Neural cell (in vitro differentiated cells): ENCODE measurements around the gene SFN. TPM values are rescaled to one million over a fixed set of nuclear protein-coding genes. Genes with fewer than 3 reads are reported as not detected.

Source experiments
- H2AFZ ChIP-seq: fragments of 200-600, 300-800 bp; sonication (generic), shearing (Covaris generic); 2 replicates; pipeline ENCODE4 v1.6.0; 2014; ENCODE audit warnings: low read depth, mild to moderate bottlenecking, antibody characterized with exemption, low read length, moderate library complexity
- H3F3A ChIP-seq: fragments of 200-600 bp; shearing (Covaris generic); 2 replicates; pipeline ENCODE4 v1.6.1; 2016; ENCODE audit warnings: mild to moderate bottlenecking, moderate library complexity, mixed read lengths, antibody characterized with exemption, low read length; ENCODE audit not compliant: insufficient read depth, poor library complexity, severe bottlenecking
- H3K27ac ChIP-seq: fragments of 200-600, 300-800 bp; sonication (generic), shearing (Covaris generic); 2 replicates; pipeline ENCODE4 v1.5.1; 2014; ENCODE audit warnings: mild to moderate bottlenecking, low read length, moderate library complexity
- H3K27me3 ChIP-seq: fragments of 300-800, 200-600 bp; sonication (generic), shearing (Covaris generic); 2 replicates; pipeline ENCODE4 v1.6.0; 2014; ENCODE audit warnings: mild to moderate bottlenecking, low read depth, low read length, moderate library complexity; ENCODE audit not compliant: insufficient read depth
- H3K36me3 ChIP-seq: fragments of 300-800, 200-600 bp; sonication (generic), shearing (Covaris generic); 2 replicates; pipeline ENCODE4 v1.5.1; 2014; ENCODE audit warnings: mild to moderate bottlenecking, antibody characterized with exemption, low read length, moderate library complexity; ENCODE audit not compliant: insufficient read depth
- H3K4me2 ChIP-seq: fragments of 300-800, 200-600 bp; sonication (generic), shearing (Covaris generic); 2 replicates; pipeline ENCODE4 v1.6.0; 2014; ENCODE audit warnings: mild to moderate bottlenecking, low read length
- H3K4me3 ChIP-seq: fragments of 300-800, 200-600 bp; sonication (generic), shearing (Covaris generic); 2 replicates; pipeline ENCODE4 v1.5.1; 2014; ENCODE audit warnings: mild to moderate bottlenecking, low read length, moderate library complexity
- H3K79me2 ChIP-seq: fragments of 200-600 bp; shearing (Covaris generic); replicated peaks from 2 replicates; pipeline ENCODE4 v1.6.0; 2014; ENCODE audit warnings: mild to moderate bottlenecking, low read length, moderate library complexity; ENCODE audit not compliant: insufficient read depth
- H3K9ac ChIP-seq: fragments of 300-800, 200-600 bp; sonication (generic), shearing (Covaris generic); 2 replicates; pipeline ENCODE4 v1.6.1; 2016; ENCODE audit warnings: mild to moderate bottlenecking, low read length, mixed read lengths
- H3K9me2 ChIP-seq: fragments of 200-600 bp; shearing (Covaris generic); 2 replicates; pipeline ENCODE4 v1.6.1; 2016; ENCODE audit warnings: mild to moderate bottlenecking, low read length, mixed read lengths; ENCODE audit not compliant: insufficient read depth
- H3K9me3 ChIP-seq: fragments of 200-600, 300-800 bp; sonication (generic), shearing (Covaris generic); 2 replicates; pipeline ENCODE4 v1.6.1; 2016; ENCODE audit warnings: mild to moderate bottlenecking, mixed run types, low read length, moderate library complexity, mixed read lengths
- H4K20me1 ChIP-seq: fragments of 200-600 bp; shearing (Covaris generic); 2 replicates; pipeline ENCODE4 v1.6.1; 2016; ENCODE audit warnings: mild to moderate bottlenecking, mixed run types; ENCODE audit not compliant: insufficient read depth
- CTCF ChIP-seq: fragments of 450-650 bp; IDR thresholded peaks from 2 replicates; pipeline ENCODE4 v1.5.1; 2014; ENCODE audit warnings: antibody characterized with exemption, mild to moderate bottlenecking, moderate library complexity; ENCODE audit not compliant: poor library complexity, severe bottlenecking
- EP300 ChIP-seq: fragments of 450-650 bp; conservative IDR thresholded peaks from 2 replicates; pipeline ENCODE4 v1.6.1; 2014; ENCODE audit warnings: antibody characterized with exemption, mild to moderate bottlenecking, moderate library complexity; ENCODE audit not compliant: poor library complexity, severe bottlenecking
- EZH2 ChIP-seq: fragments of 200-600, 300-800 bp; shearing (Covaris generic), sonication (generic); IDR thresholded peaks from 2 replicates; pipeline ENCODE4 v1.6.1; 2014; ENCODE audit warnings: antibody characterized with exemption, low read length, borderline replicate concordance, mild to moderate bottlenecking; ENCODE audit not compliant: insufficient read depth, poor library complexity, severe bottlenecking
- MXI1 ChIP-seq: fragments of 450-650 bp; conservative IDR thresholded peaks from 2 replicates; pipeline ENCODE4 v1.6.1; 2014; ENCODE audit warnings: antibody characterized with exemption, mild to moderate bottlenecking; ENCODE audit not compliant: poor library complexity, severe bottlenecking
- POLR2AphosphoS5 ChIP-seq: IDR thresholded peaks from 2 replicates; pipeline ENCODE4 v1.6.1; 2012
- RAD21 ChIP-seq: fragments of 450-650 bp; conservative IDR thresholded peaks from 2 replicates; pipeline ENCODE4 v1.6.1; 2014; ENCODE audit warnings: antibody characterized with exemption, mild to moderate bottlenecking, moderate library complexity
- REST ChIP-seq: IDR thresholded peaks from 2 replicates; pipeline ENCODE4 v1.6.1; 2012; ENCODE audit warnings: borderline replicate concordance
- SMC3 ChIP-seq: fragments of 450-650 bp; conservative IDR thresholded peaks from 2 replicates; pipeline ENCODE4 v1.6.1; 2014; ENCODE audit warnings: antibody characterized with exemption, mild to moderate bottlenecking, moderate library complexity; ENCODE audit not compliant: poor library complexity
- TAF1 ChIP-seq: IDR thresholded peaks from 2 replicates; pipeline ENCODE4 v1.6.1; 2012; ENCODE audit warnings: low read depth
- polyA plus RNA-seq: library from polyadenylated mRNA; depleted of rRNA; stranded (reverse); fragments of >200 nt; gene quantifications from 2 replicates; pipeline ENCODE4 v1.2.3, GENCODE V29; 2014

SFN gene
- polyA plus RNA-seq, 1 donor from 2014 or later, result 0.25 TPM

- H3K36me3 ChIP-seq, result no peaks in the 10 kb centered on the region
- H3K79me2 ChIP-seq, result no peaks in the 10 kb centered on the region
- no peak overlapping the region for H3K4me3 ChIP-seq
- H3K9ac ChIP-seq, result no peak overlapping the region
- H3K4me2 ChIP-seq, result no peak overlapping the region
- no peak for TF ChIP-seq TAF1
- TF ChIP-seq CTCF, result no peak
- no peak for TF ChIP-seq MXI1
- no peak for TF ChIP-seq EP300
- TF ChIP-seq EZH2, result no peak
- no peak for TF ChIP-seq REST
- no peak for TF ChIP-seq SMC3
- TF ChIP-seq RAD21, result no peak
- TF ChIP-seq POLR2AphosphoS5, result no peak
- H3K9me3 ChIP-seq, result no peaks in the 10 kb centered on the region
- H3K27me3 ChIP-seq, result no peaks in the 10 kb centered on the region
- no peaks in the 10 kb centered on the region for H3K9me2 ChIP-seq
- no peak overlapping the region for H2AFZ ChIP-seq
- no peaks in the 10 kb centered on the region for H4K20me1 ChIP-seq
- no peak overlapping the region for H3K27ac ChIP-seq
- H3F3A ChIP-seq, result no peaks in the 10 kb centered on the region
Observed at GRCh38 chr1:26855636-26856035, 7.3 kb upstream of the SFN start.

GRCh38 chr1:26856181-26856580 is 6.8 kb upstream of the SFN start:
- no peaks in the 10 kb centered on the region for H3K36me3 ChIP-seq
- no peaks in the 10 kb centered on the region for H4K20me1 ChIP-seq
- no peak overlapping the region for H3K4me3 ChIP-seq
- TF ChIP-seq MXI1, result no peak
- no peak for TF ChIP-seq SMC3
- no peak for TF ChIP-seq REST
- no peak for TF ChIP-seq CTCF
- no peak for TF ChIP-seq POLR2AphosphoS5
- no peak for TF ChIP-seq RAD21
- no peak for TF ChIP-seq EZH2
- TF ChIP-seq EP300, result no peak
- TF ChIP-seq TAF1, result no peak
- H3K9me2 ChIP-seq, result no peaks in the 10 kb centered on the region
- no peaks in the 10 kb centered on the region for H3K9me3 ChIP-seq
- no peak overlapping the region for H3K27ac ChIP-seq
- H3F3A ChIP-seq, result no peaks in the 10 kb centered on the region
- H2AFZ ChIP-seq, result no peak overlapping the region
- H3K27me3 ChIP-seq, result no peaks in the 10 kb centered on the region
- H3K9ac ChIP-seq, result no peak overlapping the region
- H3K4me2 ChIP-seq, result no peak overlapping the region
- H3K79me2 ChIP-seq, result no peaks in the 10 kb centered on the region
